ENCODE data around the gene DNAJC10.

GRCh38 chr2:182821182-182821581 lies 105.1 kb downstream of the DNAJC10 start:
- TF ChIP-seq RAD21 (IDR thresholded peaks at IDR 0.05; ENCODE audit: low read depth) (no peak), YY1 (IDR thresholded peaks at IDR 0.05; ENCODE audit: low read depth) (no peak), EP300 (IDR thresholded peaks at IDR 0.05; ENCODE audit: borderline replicate concordance) (no peak), CREB1 (IDR thresholded peaks at IDR 0.05; ENCODE audit: low read depth) (no peak), FOXM1 (IDR thresholded peaks at IDR 0.05; ENCODE audit: borderline replicate concordance, low read depth) (no peak), ZBTB7A (IDR thresholded peaks at IDR 0.05; ENCODE audit: low read depth) (no peak), REST (IDR thresholded peaks at IDR 0.05; ENCODE audit: low read depth) (no peak), NFIC (IDR thresholded peaks at IDR 0.05) (no peak), USF1 (IDR thresholded peaks at IDR 0.05) (no peak), EGR1 (IDR thresholded peaks at IDR 0.05) (no peak), TAF1 (IDR thresholded peaks at IDR 0.05; ENCODE audit: low read depth) (no peak), CEBPB (IDR thresholded peaks at IDR 0.05) (no peak)
